Measurements from ENCODE around the gene CIDEB.

CIDEB gene

GRCh38 chr14:24281636-24282035, 26.1 kb downstream of the CIDEB start:
- Histone ChIP-seq H3K27ac (ENCODE audit: low read length, poor library complexity, severe bottlenecking) (no peak overlapping the region), H3K4me3 (ENCODE audit: insufficient read depth in 1 of 2, low read depth in 1 of 2, low read length in 2 of 2) (peak overlapping the region in 1 of 2 experiments; percentile 46), H2BK5ac (ENCODE audit: low read depth, low read length, poor library complexity, severe bottlenecking) (no peak overlapping the region), H3K36me3 (ENCODE audit: control insufficient read depth in 1 of 2, insufficient read depth in 2 of 2, low read depth in 1 of 2, low read length in 2 of 2) (no peaks in the 10 kb centered on the region), H3K4me1 (ENCODE audit: control insufficient read depth, insufficient read depth, low read depth, low read length) (peaks cover 7% of the 10 kb centered on the region), H3K14ac (ENCODE audit: low read length in 2 of 2) (no peak overlapping the region), H3K9ac (ENCODE audit: low read length) (no peak overlapping the region), H2AK5ac (ENCODE audit: low read length, severe bottlenecking) (no peak overlapping the region), H4K91ac (ENCODE audit: low read length) (no peak overlapping the region), H3K9me3 (ENCODE audit: control insufficient read depth, low read length) (no peaks in the 10 kb centered on the region), H2BK12ac (ENCODE audit: low read length in 2 of 2) (no peak overlapping the region), H3K18ac (ENCODE audit: low read depth in 1 of 2, low read length in 2 of 2) (no peak overlapping the region), H3K27me3 (ENCODE audit: control insufficient read depth in 1 of 2, insufficient read depth in 1 of 2, low read length in 2 of 2) (no peaks in the 10 kb centered on the region), H4K8ac (ENCODE audit: low read length) (no peak overlapping the region), H2BK120ac (ENCODE audit: low read depth, low read length) (no peak overlapping the region), H3K23ac (ENCODE audit: low read length in 2 of 2) (no peak overlapping the region), H3K4ac (ENCODE audit: low read depth in 1 of 2, low read length in 2 of 2) (no peak overlapping the region), H3K4me2 (ENCODE audit: low read length, poor library complexity, severe bottlenecking) (no peak overlapping the region), H3K79me1 (replicated peaks; ENCODE audit: low read length, poor library complexity, severe bottlenecking) (peaks cover 27% of the 10 kb centered on the region), H2BK15ac (ENCODE audit: low read depth, poor library complexity, severe bottlenecking) (no peak overlapping the region), H2AFZ (ENCODE audit: low read depth, low read length) (no peak overlapping the region)
- 98% methylated on average over 3 of the region's 7 CpGs for WGBS
- DNase-seq, result no peak

GRCh38 chr14:24280797-24281460, 26.8 kb downstream of the CIDEB start:
- no peak for DNase-seq
- Histone ChIP-seq H3K9me3 (ENCODE audit: control insufficient read depth, low read length) (no peaks in the 10 kb centered on the region), H4K8ac (ENCODE audit: low read length) (no peak overlapping the region), H2BK15ac (ENCODE audit: low read depth, poor library complexity, severe bottlenecking) (no peak overlapping the region), H3K36me3 (ENCODE audit: control insufficient read depth in 1 of 2, insufficient read depth in 2 of 2, low read depth in 1 of 2, low read length in 2 of 2) (no peaks in the 10 kb centered on the region), H4K91ac (ENCODE audit: low read length) (no peak overlapping the region), H3K27ac (ENCODE audit: low read length, poor library complexity, severe bottlenecking) (no peak overlapping the region), H3K27me3 (ENCODE audit: control insufficient read depth in 1 of 2, insufficient read depth in 1 of 2, low read length in 2 of 2) (no peaks in the 10 kb centered on the region), H3K4ac (ENCODE audit: low read depth in 1 of 2, low read length in 2 of 2) (no peak overlapping the region), H2AFZ (ENCODE audit: low read depth, low read length) (no peak overlapping the region), H3K4me1 (ENCODE audit: control insufficient read depth, insufficient read depth, low read depth, low read length) (peaks cover 7% of the 10 kb centered on the region), H2BK120ac (ENCODE audit: low read depth, low read length) (no peak overlapping the region), H3K4me2 (ENCODE audit: low read length, poor library complexity, severe bottlenecking) (no peak overlapping the region), H3K9ac (ENCODE audit: low read length) (peak overlapping the region; percentile 20), H3K14ac (ENCODE audit: low read length in 2 of 2) (no peak overlapping the region), H3K4me3 (ENCODE audit: insufficient read depth in 1 of 2, low read depth in 1 of 2, low read length in 2 of 2) (peak overlapping the region; percentile 4 to 46), H2BK5ac (ENCODE audit: low read depth, low read length, poor library complexity, severe bottlenecking) (no peak overlapping the region), H2AK5ac (ENCODE audit: low read length, severe bottlenecking) (no peak overlapping the region), H3K79me1 (replicated peaks; ENCODE audit: low read length, poor library complexity, severe bottlenecking) (peaks cover 28% of the 10 kb centered on the region), H3K23ac (ENCODE audit: low read length in 2 of 2) (no peak overlapping the region), H2BK12ac (ENCODE audit: low read length in 2 of 2) (no peak overlapping the region), H3K18ac (ENCODE audit: low read depth in 1 of 2, low read length in 2 of 2) (no peak overlapping the region)
- 94% methylated on average over 6 of the region's 6 CpGs for WGBS

- DNase-seq, result no peak
- Histone ChIP-seq H3K4me2 (ENCODE audit: low read length, poor library complexity, severe bottlenecking) (no peak overlapping the region), H4K91ac (ENCODE audit: low read length) (no peak overlapping the region), H3K18ac (ENCODE audit: low read depth in 1 of 2, low read length in 2 of 2) (no peak overlapping the region), H3K9ac (ENCODE audit: low read length) (no peak overlapping the region), H3K4ac (ENCODE audit: low read depth in 1 of 2, low read length in 2 of 2) (no peak overlapping the region), H3K14ac (ENCODE audit: low read length in 2 of 2) (no peak overlapping the region), H3K27ac (ENCODE audit: low read length, poor library complexity, severe bottlenecking) (no peak overlapping the region), H3K79me1 (replicated peaks; ENCODE audit: low read length, poor library complexity, severe bottlenecking) (peaks cover 33% of the 10 kb centered on the region), H3K4me3 (ENCODE audit: insufficient read depth in 1 of 2, low read depth in 1 of 2, low read length in 2 of 2) (peak overlapping the region in 1 of 2 experiments; percentile 16), H2AFZ (ENCODE audit: low read depth, low read length) (no peak overlapping the region), H2BK5ac (ENCODE audit: low read depth, low read length, poor library complexity, severe bottlenecking) (no peak overlapping the region), H2BK120ac (ENCODE audit: low read depth, low read length) (no peak overlapping the region), H3K27me3 (ENCODE audit: control insufficient read depth in 1 of 2, insufficient read depth in 1 of 2, low read length in 2 of 2) (no peaks in the 10 kb centered on the region), H4K8ac (ENCODE audit: low read length) (no peak overlapping the region), H2BK15ac (ENCODE audit: low read depth, poor library complexity, severe bottlenecking) (no peak overlapping the region), H2BK12ac (ENCODE audit: low read length in 2 of 2) (no peak overlapping the region), H3K36me3 (ENCODE audit: control insufficient read depth in 1 of 2, insufficient read depth in 2 of 2, low read depth in 1 of 2, low read length in 2 of 2) (no peaks in the 10 kb centered on the region), H3K9me3 (ENCODE audit: control insufficient read depth, low read length) (no peaks in the 10 kb centered on the region), H2AK5ac (ENCODE audit: low read length, severe bottlenecking) (no peak overlapping the region), H3K23ac (ENCODE audit: low read length in 2 of 2) (no peak overlapping the region), H3K4me1 (ENCODE audit: control insufficient read depth, insufficient read depth, low read depth, low read length) (peaks cover 7% of the 10 kb centered on the region)
- 88% methylated on average over 11 of the region's 11 CpGs for WGBS
These were observed 28.2 kb downstream of the CIDEB start for GRCh38 chr14:24279301-24280186.

- Histone ChIP-seq H3K4me3 (ENCODE audit: insufficient read depth in 1 of 2, low read depth in 1 of 2, low read length in 2 of 2) (no peak overlapping the region), H2BK120ac (ENCODE audit: low read depth, low read length) (no peak overlapping the region), H2BK12ac (ENCODE audit: low read length in 2 of 2) (no peak overlapping the region), H3K36me3 (ENCODE audit: control insufficient read depth in 1 of 2, insufficient read depth in 2 of 2, low read depth in 1 of 2, low read length in 2 of 2) (no peaks in the 10 kb centered on the region), H4K8ac (ENCODE audit: low read length) (no peak overlapping the region), H2AFZ (ENCODE audit: low read depth, low read length) (no peak overlapping the region), H2AK5ac (ENCODE audit: low read length, severe bottlenecking) (no peak overlapping the region), H3K4me1 (ENCODE audit: control insufficient read depth, insufficient read depth, low read depth, low read length) (peaks cover 5% of the 10 kb centered on the region), H3K14ac (ENCODE audit: low read length in 2 of 2) (no peak overlapping the region), H2BK5ac (ENCODE audit: low read depth, low read length, poor library complexity, severe bottlenecking) (no peak overlapping the region), H3K9me3 (ENCODE audit: control insufficient read depth, low read length) (no peaks in the 10 kb centered on the region), H2BK15ac (ENCODE audit: low read depth, poor library complexity, severe bottlenecking) (no peak overlapping the region), H3K4ac (ENCODE audit: low read depth in 1 of 2, low read length in 2 of 2) (no peak overlapping the region), H3K9ac (ENCODE audit: low read length) (no peak overlapping the region), H3K18ac (ENCODE audit: low read depth in 1 of 2, low read length in 2 of 2) (no peak overlapping the region), H3K23ac (ENCODE audit: low read length in 2 of 2) (no peak overlapping the region), H3K79me1 (replicated peaks; ENCODE audit: low read length, poor library complexity, severe bottlenecking) (peaks cover 28% of the 10 kb centered on the region), H3K27me3 (ENCODE audit: control insufficient read depth in 1 of 2, insufficient read depth in 1 of 2, low read length in 2 of 2) (no peaks in the 10 kb centered on the region), H4K91ac (ENCODE audit: low read length) (no peak overlapping the region), H3K4me2 (ENCODE audit: low read length, poor library complexity, severe bottlenecking) (no peak overlapping the region), H3K27ac (ENCODE audit: low read length, poor library complexity, severe bottlenecking) (no peak overlapping the region)
- DNase-seq, result no peak
- 94% methylated on average over 5 of the region's 5 CpGs for WGBS
These were observed 29.4 kb downstream of the CIDEB start for GRCh38 chr14:24278424-24278823.
